ENCODE results near the gene PRAC2.
"Not testable (repeated sequence)": the region's sequence is repeated elsewhere in the genome, so short reads cannot be mapped to it uniquely, and the experiment has no call there.

The PRAC2 gene

DNA sequence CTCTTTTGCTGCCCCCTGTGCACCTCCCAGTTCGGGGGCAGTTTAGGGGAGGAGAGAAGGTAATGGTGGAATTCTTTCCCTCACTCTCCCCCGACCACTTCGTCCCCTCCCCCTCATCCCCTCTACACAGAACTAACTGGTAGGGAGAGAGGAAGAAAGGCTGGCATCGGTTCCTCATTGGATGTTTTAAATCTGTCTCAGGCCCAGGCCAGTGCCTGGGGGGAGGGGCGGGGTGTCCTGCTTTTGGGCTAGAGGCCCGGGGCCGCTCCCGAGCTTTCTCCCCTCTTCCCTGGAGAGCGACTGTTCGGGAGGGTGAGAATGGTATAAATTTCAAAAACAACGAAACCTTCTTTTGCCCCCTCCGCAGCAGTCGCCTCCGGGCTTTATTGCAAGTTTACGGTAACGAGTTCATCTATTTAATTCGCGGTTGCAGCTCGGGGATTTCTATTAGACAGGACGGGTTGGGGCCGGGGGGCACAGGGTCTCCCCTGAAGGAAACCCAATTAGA, at the start of gene PRAC2:
TSS of gene PRAC2 (plus strand) at position 271 of the 508 bp plus-strand sequence. CDS start 1,226 bp downstream, outside the sequence.
- no peak for DNase-seq

DNA sequence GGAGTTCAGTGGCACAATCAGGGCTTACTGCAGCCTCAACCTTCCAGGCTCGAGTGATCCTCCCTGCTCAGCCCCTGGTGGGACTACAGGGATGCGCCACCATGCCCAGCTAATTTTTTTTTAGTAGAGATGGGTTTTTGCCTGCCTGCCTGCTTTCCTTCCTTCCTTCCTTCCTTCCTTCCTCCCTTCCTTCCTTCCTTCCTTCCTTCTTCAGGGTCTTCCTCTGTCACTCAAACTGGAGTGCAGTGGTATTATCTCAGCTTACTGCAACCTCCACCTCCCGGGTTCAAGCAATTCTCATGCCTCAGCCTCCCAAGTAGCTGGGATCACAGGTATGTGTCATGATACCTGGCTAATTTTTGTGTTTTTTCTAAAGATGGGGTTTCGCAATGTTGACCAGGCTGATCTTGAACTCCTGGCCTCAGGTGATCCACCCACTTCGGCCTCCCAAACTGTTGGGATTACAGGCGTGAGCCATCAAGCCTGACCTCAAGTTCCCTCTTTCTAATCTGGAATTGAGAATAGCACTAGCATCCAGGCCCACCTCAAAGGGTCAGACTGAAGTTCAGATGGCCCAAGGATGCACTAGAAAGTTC, 45.9 kb upstream of the PRAC2 start:
- DNase-seq = no peak

DNA sequence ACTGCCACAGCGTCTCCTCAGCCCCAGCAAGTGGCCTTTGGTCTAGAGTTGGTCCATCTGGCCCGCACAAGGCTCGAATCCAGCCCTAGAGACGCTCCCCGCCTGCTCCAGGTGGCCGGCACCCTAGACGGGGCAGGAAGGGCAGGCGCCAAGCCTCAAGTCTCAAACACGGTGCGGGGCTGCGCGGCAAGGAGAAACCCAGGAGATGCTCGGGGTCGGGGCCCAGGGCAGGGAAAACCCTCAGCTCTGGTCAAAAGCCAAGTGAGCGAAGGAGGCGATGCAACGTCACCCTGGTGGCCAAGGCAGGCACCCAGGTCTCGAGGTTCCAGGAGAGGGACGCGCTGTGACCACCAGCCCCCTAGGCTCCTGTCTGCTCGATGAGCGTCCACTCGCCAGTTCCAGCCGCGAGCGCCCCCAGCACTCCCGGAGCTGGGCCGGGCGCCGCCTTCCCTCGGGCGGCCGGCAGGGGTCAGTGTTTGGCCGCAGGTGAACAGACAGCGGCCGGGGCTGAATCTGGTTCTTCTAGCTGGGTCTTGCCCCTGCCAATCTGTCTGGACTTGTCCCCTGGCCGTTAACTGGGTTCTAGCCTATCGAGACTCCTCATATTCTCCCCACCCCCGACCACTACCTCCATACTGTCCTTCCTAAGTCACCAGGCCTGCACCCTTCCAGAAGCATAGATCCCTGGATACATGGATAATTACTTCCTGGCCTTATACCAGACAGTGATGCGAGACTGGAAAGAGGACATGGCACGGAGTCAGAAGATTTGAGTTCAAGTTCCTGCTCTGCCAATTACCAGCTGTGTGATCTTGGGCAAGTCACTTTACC, 44.6 kb upstream of the PRAC2 start:
- no peak for DNase-seq

GRCh38 chr17:48679385-48680096, 43.4 kb upstream of the PRAC2 start:
- DNase-seq = no peak

DNA sequence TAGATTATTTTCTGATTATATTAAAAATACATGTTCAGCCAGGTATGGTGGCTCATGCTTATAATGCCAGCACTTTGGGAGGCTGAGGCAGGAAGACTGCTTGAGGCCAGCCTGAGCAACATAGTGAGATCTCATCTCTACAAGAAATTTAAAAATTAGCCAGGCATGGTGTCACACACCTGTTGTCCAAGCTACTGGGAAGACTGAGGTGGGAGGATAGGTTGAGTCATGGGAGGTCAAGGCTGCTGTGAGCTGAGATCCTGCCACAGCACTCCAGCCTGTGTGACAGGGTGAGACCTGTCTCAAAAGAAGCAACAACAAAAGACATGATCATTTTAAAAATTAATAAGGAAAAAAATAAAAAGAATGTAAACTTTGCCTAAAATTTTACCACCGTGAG, 41.4 kb upstream of the PRAC2 start:
- DNase-seq = no peak

DNA sequence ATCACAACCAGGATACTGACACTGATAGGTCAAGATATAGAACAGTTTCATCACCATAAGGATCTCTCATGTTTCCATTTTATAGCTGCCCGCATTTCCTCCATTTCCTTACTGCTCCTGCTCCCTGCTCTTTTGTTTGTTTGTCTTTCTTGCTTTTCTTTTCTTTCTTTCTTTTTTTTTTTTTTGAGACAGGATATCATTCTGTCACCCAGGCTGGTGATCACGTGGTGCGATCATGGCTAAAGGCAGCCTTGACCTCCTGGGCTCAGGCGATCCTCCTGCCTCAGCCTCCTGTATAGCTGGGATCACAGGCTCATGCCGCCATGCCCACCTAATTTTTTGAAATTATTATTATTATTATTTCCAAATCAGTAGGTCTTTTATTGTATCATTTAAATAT, 32.3 kb upstream of the PRAC2 start:
- no peak for DNase-seq

GRCh38 chr17:48692049-48692448, 30.9 kb upstream of the PRAC2 start:
- no peak for DNase-seq

DNA sequence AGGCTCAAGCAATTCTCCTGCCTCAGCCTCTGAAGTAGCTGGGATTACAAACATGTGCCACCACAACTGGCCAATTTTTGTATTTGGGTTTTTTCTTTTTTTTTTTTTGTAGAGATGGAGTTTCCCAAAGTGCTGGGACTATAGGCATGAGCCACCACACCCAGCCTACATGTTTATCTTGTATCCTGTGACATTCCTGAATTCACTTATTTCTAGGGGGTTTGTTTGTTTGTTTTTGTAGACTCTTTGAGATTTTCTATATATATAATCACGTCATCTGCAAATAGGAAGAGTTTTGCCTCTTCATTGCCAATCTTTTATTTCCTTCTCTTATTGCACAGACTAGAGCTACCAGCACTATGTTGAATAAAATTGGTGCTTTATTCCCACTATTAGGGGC, 29.8 kb upstream of the PRAC2 start:
- no peak for DNase-seq

GRCh38 chr17:48701864-48702532, 21.0 kb upstream of the PRAC2 start:
- no peak for DNase-seq

GRCh38 chr17:48704361-48705248, 18.4 kb upstream of the PRAC2 start:
- DNase-seq = no peak

GRCh38 chr17:48711128-48711527, 11.9 kb upstream of the PRAC2 start:
- DNase-seq = no peak

DNA sequence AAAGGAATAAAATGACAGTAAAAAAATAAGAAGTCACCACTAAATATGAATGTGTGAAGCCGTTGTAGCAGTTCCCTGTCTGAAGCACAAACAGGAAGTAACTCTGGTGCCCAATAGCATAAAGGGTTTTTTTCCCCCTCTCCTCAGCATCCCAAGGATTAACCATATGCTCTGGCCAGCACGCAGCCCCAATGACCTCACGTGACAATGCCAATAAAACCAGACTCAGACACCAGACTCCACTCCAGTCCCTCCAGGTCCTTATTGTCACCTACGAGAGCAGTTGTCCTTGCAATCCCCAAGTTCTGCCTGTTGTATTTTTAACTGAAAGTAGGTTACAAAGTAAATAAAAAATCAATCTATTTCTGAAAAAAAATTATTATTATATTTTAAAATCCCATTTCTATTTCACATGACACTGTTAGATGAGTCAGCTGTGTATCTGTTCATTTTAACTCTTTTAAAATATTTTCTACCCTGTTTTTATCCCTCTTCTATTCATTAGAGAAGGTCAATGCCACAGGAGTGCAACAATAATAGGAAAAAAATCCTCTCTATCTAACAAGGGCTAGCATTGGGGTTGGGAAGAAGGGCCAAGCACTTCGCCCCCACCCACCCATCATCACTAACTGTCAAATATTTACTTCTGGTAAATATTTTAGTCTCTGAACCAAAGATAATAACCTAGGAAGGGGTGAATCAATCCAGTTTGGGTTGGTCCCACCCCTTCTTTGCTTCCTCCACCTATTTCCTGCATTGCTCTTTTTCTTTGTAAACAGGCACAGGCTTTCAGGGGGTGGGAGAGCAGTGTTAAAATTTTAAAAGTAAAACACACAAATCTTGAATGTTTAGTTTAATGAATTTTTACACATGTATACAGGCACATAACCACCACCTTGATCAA, 7.2 kb upstream of the PRAC2 start:
- no peak for DNase-seq

GRCh38 chr17:48716549-48716948, 6.4 kb upstream of the PRAC2 start:
- not testable (repeated sequence) for DNase-seq

- no peak for DNase-seq
Measured at GRCh38 chr17:48717367-48718226, 5.4 kb upstream of the PRAC2 start.

DNA sequence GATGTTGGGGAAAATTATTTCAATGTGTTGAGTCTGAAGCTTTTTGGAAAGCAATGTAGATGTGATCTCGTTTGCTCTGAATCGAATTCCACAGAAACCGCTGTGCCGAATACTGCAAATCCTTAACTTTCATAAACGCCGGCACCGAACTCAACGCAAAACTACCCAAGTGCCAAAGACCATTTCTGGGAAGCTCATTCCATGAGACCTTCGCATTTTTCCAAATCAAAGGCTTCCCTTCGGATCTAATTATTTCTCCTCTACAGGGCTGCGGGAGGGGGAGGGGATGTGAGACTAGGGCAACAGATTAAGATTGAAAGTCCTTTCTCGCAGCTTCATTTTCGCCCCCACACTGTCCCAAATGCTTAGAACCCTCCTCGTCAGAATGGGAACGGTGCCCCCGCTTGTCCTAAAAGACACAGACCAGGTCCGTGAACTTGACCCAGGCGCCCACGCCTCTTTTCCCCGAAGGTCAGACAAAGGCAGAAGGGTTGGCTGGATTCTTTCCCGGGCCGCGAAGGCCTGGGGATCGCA, 4.7 kb upstream of the PRAC2 start:
- DNase-seq = no peak

DNA sequence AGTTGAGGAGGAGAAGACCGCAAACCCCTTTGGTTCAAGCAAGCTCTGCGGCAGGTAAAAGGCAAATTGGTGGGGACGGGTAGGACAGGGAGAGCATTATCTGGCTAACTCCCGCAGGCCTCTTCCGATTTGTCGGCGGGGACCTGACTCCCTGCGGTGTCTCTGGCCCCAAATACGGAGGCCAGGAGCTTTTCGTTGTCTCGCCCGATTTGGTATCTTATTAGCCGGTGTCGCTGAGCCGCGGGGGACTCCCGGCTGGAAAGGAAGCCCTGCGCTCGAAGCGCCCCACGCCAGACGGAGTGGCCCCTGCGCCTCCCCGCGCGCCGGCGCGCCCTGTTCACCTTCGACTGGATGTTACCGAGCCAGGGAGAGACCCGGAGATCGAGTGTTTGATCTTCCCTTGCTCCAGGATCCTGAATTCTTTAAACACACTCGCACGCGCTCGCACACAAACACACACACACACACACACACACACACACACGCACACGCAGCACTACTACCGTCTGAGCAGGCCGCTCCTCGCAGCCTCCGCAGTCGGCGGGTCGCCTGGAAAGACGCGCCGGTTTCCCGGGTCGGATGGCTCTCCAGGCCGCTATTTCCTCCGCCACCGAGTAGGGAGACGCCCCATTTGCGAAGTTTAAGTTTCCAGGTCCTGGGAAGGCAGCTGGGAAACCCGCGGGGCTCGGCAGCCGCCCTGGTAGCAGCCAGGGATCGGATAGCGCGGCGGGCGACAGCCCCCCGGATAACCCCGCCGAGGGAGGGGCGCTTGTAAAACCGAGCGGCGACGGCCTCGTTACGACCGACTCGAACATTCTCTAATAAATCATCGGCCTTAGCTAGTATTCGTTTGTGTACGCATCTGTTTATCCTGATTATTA, 4.0 kb upstream of the PRAC2 start:
- DNase-seq = no peak

GRCh38 chr17:48719642-48720265, 3.2 kb upstream of the PRAC2 start:
- no peak for DNase-seq
